Dermis blood vessel endothelial cell (primary cell): ENCODE measurements around the gene FSTL1. TPM values are rescaled to one million over a fixed set of nuclear protein-coding genes. Genes with fewer than 3 reads are reported as not detected.
"Not testable (repeated sequence)": the region's sequence is repeated elsewhere in the genome, so short reads cannot be mapped to it uniquely, and the experiment has no call there.

Experiments
- DNase-seq: peaks from one replicate; pipeline ENCODE4 v3.0.0; 2010
- total RNA-seq: library from RNA; depleted of rRNA; stranded (reverse); fragments of >200 nt; gene quantifications from 2 replicates; pipeline ENCODE4 v1.2.3, GENCODE V29; 2014

Gene FSTL1
- total RNA-seq, 1 donor from 2014 or later, result 524 TPM

GRCh38 chr3:120416868-120417267, 33.9 kb downstream of the FSTL1 start:
- DNase-seq, result no peak

- no peak for DNase-seq
Measured at GRCh38 chr3:120415756-120416155, 35.0 kb downstream of the FSTL1 start.

GRCh38 chr3:120410541-120410940, 40.3 kb downstream of the FSTL1 start:
- peak; percentile 64 for DNase-seq

GRCh38 chr3:120410116-120410515, 40.7 kb downstream of the FSTL1 start:
- no peak for DNase-seq

DNA sequence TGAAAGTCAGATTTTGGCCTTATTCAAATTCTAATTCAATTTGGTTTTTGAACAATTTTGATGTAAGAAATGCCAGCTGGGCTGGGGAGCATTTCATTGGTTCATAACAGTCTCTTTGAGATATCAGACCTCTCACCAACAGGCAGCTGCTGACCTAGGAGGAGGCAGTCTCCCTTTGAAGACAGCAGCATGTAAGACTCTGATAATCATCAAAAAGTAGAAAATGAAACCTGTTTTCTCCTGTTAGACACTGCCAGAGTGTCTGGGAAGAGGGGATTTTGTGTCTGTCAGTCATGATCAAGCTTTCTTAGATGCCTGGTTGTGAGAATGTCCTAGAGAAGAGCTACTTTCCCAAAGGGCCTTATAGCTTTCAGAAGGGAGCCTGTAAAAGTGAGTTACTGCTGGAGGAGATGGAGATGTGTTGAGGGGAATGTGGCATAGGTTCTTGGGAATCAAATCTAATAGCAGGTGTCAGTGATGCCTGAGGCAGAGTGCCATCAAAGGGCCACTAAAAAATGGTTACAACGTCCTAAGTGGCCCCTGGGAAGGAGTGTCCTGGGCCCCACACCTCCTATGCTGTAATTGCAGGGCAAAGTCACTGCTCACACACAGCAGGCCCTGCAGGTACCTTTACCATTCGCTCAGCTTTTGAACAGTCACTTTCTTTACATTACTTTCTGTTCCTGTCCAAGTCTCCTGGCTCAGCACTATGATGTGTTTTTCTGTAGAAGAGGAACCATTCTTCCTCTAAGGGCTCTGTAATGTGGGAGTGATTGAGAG, 43.1 kb downstream of the FSTL1 start:
- DNase-seq, result no peak

GRCh38 chr3:120404876-120405275, 45.9 kb downstream of the FSTL1 start:
- DNase-seq, result no peak

GRCh38 chr3:120402257-120402656, 48.5 kb downstream of the FSTL1 start:
- DNase-seq, result no peak

DNA sequence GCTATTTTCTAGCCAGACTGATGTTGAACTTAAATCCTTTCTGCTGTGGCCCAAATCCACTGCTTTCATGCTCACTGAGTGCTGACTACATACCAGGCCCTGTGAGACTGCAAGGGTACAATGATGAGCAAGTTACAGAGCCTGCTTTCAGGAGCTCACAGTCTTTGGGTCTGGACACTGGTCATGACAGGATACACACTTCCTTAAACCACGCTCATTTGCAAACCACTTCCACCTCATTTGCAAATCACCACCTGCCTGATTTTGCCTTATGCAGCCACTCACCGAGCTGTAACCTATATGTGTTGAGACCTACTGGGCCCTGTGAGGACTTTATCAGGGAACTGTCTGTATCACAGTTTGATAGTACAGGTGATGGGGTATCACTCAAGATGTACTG, 51.4 kb downstream of the FSTL1 start:
- no peak for DNase-seq

GRCh38 chr3:120396469-120396868, 54.3 kb downstream of the FSTL1 start:
- DNase-seq, result no peak

- DNase-seq, result no peak
Measured at GRCh38 chr3:120394347-120394746, 56.4 kb downstream of the FSTL1 start.

DNA sequence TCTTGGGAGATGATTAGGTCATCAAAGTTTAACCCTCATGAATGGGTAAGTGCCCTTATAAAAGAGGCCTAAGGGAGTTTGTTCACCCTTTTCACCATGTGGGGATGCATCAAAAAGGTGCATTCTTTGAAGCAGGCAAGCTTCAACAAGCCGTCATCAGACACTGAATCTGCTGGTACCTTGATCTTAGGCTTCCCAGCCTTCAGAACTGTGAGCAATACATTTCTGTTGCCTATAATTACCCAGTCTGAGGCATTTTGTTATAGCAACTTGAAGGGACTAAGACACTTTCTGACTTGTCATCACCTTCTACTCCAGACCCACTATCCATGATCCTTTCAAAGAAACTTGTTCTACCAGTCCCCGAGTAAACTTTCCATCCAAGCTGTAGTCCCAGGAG, 57.0 kb downstream of the FSTL1 start:
- no peak for DNase-seq

DNA sequence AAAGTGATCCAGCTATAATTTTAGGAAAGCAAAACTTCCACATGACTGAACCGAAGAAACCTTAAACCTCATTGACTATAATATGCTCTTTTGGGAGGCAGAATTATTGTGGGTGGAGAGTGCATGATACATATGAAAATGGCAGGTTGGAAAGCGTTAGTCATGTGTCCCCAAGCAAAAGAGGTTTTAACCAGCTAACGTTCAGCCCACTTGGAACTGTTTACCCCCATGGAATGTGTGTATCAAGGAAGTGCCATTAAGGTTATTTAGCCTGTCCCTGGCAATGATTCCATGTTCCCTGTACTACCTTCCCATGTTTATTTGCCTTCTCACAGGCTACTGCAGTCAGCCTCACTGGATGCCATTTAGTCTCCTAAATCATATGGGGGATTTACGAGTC, 57.5 kb downstream of the FSTL1 start:
- no peak for DNase-seq

DNA sequence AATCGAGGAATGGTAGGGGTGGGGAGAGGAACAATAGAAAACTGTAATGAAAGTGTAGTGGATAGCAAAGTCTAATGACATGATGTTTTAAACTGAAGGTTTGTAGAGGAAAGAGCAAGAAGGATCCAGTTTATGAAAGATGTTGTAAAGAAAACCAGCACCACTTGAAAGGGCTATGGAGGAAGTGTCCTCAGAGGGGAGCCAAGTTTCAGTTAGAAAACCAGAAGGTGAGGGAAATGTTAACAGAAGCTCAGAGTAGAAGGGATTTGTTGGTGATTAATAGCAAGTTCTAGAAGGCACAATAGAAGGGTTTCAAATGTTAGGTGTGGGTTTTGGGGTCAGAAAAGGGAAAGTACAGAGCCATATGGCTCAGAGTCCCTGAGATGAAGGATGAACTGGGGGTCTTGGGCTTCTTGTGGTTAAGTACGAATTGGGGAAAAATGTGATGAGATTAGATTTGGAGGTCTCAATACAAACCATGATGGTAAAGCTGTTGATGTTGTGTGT, 67.8 kb downstream of the FSTL1 start:
- no peak for DNase-seq

GRCh38 chr3:120381503-120381902, 69.3 kb downstream of the FSTL1 start:
- no peak for DNase-seq

DNA sequence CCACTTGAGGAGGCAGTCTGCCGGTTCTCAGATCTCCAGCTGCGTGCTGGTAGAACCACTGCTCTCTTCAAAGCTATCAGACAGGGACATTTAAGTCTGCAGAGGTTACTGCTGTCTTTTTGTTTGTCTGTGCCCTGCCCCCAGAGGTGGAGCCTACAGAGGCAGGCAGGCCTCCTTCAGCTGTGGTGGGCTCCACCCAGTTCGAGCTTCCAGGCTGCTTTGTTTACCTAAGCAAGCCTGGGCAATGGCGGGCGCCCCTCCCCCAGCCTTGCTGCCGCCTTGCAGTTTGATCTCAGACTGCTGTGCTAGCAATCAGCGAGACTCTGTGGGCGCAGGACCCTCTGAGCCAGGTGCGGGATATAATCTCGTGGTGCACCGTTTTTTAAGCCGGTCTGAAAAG, 72.8 kb downstream of the FSTL1 start:
- DNase-seq, result not testable (repeated sequence)

DNA sequence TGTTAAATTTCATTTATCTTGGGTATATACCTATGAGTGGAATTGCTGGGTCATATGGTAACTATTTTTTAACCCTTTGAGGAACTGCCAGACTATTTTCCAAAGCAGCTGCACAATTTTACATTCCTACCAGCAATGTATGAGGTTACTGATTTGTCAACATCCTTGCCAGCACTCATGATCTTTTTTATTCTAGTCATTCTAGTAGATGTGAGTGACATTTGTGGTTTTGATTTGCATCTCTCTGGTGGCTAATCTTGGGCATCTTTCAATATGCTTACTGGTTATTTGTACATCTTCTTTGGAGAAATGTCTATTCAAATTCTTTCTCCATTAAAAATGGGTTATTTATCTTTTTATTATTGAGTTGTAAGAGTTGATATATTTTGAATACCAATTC, 80.3 kb downstream of the FSTL1 start:
- DNase-seq, result no peak

DNA sequence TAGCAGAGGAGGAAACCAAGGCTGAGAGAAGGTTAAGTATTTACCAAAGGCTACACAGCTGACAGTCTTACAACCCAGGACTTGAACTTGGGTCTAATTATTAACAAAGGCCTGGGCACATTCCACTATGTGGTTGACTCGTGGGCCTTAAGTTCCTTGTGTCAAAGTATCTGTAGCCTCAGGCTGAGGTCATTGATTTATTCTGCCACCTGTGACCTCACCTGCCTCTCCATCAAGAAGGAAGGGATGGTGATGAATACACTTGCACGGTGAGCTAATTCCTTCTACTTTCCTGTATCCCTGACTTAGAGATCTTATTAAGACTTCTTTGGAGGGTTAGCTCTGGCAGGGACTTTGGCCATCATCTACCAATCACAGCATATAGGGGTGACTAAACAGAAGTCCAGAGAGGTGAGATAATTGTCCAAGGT, 81.7 kb downstream of the FSTL1 start:
- no peak for DNase-seq

DNA sequence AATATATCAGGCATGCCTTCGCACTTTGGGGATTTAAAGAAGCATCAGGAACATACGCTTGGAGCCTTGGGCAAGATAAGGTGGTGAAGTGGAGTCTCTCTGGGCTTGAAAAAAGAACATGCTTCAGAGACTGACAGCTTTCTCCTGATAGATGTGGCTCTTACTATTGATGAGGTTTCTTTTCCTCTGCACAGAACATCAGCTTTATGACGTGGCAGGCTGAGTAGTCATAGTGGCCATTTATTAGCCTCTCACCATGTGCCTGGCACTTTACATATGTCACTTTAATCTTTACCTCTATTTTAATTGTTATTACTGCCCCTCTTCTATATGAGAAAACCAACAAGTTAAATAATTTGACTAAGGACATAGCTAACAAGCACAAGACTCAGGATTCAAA, 82.6 kb downstream of the FSTL1 start:
- DNase-seq, result no peak

GRCh38 chr3:120364821-120365220, 86.0 kb downstream of the FSTL1 start:
- DNase-seq, result no peak

- no peak for DNase-seq
Measured at GRCh38 chr3:120364101-120364500, 86.7 kb downstream of the FSTL1 start.

- no peak for DNase-seq
Measured at GRCh38 chr3:120357807-120358206, 93.0 kb downstream of the FSTL1 start.

GRCh38 chr3:120355486-120355885, 95.3 kb downstream of the FSTL1 start:
- DNase-seq, result no peak

- DNase-seq, result no peak
Measured at GRCh38 chr3:120353463-120353862, 97.3 kb downstream of the FSTL1 start.

- DNase-seq, result no peak
Measured at GRCh38 chr3:120352017-120352416, 98.8 kb downstream of the FSTL1 start.
